Peyer's patch (tissue), 4 donors: Measurements from ENCODE around the gene UCP1. TPM values are rescaled to one million over a fixed set of nuclear protein-coding genes. Genes with fewer than 3 reads are reported as not detected.

ENCODE experiments used
- DNase-seq, 3 donors: peaks; one replicate each; pipeline ENCODE4 v3.0.0-alpha.2; 2017 to 2019
- H3K27ac ChIP-seq, 4 donors: fragments of 200-600 bp; sonication (generic); one replicate each; pipeline ENCODE4 v1.5.1; 2016 to 2019
- H3K27me3 ChIP-seq, 2 donors: fragments of 200-600 bp; sonication (generic); one replicate each; pipeline ENCODE4 v1.5.1; 2019
- H3K36me3 ChIP-seq, 3 donors: fragments of 200-600 bp; sonication (generic); one replicate each; pipeline ENCODE4 v1.5.1; 2016 to 2019
- H3K4me1 ChIP-seq, 4 donors: fragments of 200-600 bp; sonication (generic); one replicate each; pipeline ENCODE4 v1.5.1; 2016 to 2019
- H3K4me3 ChIP-seq, 4 donors: fragments of 200-600 bp; sonication (generic); 1 replicate in 3 of 4; 2 replicates in 1 of 4; pipeline ENCODE4 v1.5.1; 2016 to 2019; ENCODE audit warnings: mild to moderate bottlenecking in 1 of 4
- H3K9me3 ChIP-seq, 4 donors: fragments of 200-600 bp; sonication (generic); one replicate each; pipeline ENCODE4 v1.5.1; 2016 to 2019; ENCODE audit warnings: mild to moderate bottlenecking in 1 of 4
- POLR2A ChIP-seq, 2 donors: fragments of 450-650 bp; IDR thresholded peaks; one replicate each; pipeline ENCODE4 v1.5.1; 2017; ENCODE audit warnings: antibody characterized with exemption in 2 of 2, mild to moderate bottlenecking in 2 of 2, moderate library complexity in 2 of 2
- total RNA-seq, 4 donors: library from RNA; depleted of rRNA; stranded (reverse); fragments of >200 nt; gene quantifications; one replicate each; pipeline ENCODE4 v1.1.0, GENCODE V29; 2016
- TF ChIP-seq, protein P1 (sequence below), 6 experiments: fragments of 450-650 bp in 4 of 6; fragments of 200-600 bp in 2 of 6; sonication (generic) in 1 of 6; IDR thresholded peaks; one replicate each; pipeline ENCODE4 v1.5.1; 2017 to 2019; ENCODE audit warnings: antibody characterized with exemption in 6 of 6, mild to moderate bottlenecking in 3 of 6, moderate library complexity in 1 of 6

Gene UCP1
- total RNA-seq, 4 donors from 2014 or later, result not detected

DNA sequence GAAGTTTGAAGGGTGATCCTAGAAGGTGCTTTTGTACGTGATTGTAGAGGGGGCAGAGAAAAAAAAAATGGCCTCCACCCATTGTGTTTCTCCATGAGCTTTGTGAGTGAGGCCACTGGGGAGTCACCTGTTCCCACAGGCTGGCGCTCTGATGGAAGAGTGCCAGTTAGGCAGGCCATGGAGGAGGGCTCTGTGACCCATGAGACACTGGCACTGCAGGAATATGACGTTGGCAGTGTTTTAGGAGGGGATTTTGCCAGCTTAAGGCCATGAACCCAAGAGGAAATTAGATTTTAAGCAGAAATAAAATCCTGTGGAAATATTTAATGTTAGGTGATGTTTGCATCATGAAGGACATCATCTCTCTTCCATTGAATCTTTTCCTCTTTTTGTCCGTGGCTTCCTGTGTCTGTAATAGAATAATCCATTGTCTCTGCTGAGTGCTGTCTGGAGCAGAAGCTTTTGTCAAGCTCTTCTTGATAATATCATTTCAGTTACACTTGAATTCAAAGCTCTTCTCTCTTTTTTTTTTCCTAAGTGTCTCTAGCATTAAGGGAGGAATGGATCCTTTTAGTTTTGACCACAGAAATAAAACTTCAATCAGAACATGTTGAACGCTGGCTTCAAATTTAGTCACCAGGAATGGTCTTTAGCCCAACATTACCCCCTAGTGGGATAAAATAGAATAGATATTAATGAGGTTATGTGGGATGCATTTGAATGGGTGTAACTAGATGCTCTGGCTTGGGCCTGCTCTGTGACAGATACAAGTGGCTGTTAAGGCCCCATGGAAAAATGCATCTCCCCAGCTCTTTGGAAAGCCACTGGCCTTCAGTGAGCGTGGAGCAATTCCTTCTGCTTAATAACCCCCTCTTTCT, 41.0 kb upstream of the UCP1 start:
- Histone ChIP-seq H3K36me3 (no peaks in the 10 kb centered on the region), H3K4me3 (no peak overlapping the region), H3K27me3 (no peaks in the 10 kb centered on the region), H3K9me3 (no peaks in the 10 kb centered on the region), H3K4me1 (no peaks in the 10 kb centered on the region), H3K27ac (no peak overlapping the region)
- DNase-seq, result no peak
- no peak for TF ChIP-seq POLR2A (IDR thresholded peaks at IDR 0.05)
- TF ChIP-seq, protein P1, sequence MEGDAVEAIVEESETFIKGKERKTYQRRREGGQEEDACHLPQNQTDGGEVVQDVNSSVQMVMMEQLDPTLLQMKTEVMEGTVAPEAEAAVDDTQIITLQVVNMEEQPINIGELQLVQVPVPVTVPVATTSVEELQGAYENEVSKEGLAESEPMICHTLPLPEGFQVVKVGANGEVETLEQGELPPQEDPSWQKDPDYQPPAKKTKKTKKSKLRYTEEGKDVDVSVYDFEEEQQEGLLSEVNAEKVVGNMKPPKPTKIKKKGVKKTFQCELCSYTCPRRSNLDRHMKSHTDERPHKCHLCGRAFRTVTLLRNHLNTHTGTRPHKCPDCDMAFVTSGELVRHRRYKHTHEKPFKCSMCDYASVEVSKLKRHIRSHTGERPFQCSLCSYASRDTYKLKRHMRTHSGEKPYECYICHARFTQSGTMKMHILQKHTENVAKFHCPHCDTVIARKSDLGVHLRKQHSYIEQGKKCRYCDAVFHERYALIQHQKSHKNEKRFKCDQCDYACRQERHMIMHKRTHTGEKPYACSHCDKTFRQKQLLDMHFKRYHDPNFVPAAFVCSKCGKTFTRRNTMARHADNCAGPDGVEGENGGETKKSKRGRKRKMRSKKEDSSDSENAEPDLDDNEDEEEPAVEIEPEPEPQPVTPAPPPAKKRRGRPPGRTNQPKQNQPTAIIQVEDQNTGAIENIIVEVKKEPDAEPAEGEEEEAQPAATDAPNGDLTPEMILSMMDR (IDR thresholded peaks at IDR 0.05), result peak in 5 of 6 experiments; percentile 27 to 62 (median 61)

DNA sequence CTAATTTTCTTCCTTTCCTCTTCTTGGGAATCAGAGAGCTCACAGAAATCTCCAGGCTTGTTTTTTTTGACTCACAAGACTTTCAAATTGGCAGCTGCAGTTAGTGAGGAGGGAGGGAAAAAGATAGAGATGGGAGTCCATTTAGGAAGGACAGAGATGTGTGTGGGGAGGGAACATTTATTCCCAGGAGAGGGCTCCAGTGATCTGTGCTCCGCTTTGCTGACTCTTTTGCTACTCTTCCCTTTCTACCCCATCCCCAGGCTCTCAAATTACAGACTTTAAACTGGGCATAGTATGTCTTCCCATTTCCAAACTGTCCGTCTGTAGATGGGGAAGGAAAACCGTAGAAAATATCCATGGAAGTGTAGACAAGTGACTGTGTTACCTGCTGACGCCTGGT, 39.1 kb upstream of the UCP1 start:
- no peaks in the 10 kb centered on the region for H3K9me3 ChIP-seq

DNA sequence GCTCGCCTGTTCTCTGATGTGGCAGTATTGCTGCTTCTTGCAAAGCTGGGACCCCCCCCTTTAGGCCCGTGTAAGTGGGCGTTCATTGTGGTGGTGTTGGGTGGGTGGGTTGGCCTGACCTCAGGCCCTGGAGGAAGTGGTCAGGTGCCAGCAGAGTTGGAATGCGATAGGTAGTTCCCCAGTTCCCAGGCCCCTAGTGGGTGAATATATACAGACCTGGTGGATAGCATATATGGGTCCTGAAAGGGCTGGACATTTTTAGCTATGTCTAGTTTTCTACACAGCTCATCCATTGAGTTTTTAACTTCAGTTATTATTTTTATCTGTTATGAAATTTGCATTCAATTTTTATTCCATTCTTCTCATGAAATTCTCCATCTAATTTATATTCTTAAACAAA, 35.8 kb upstream of the UCP1 start:
- no peaks in the 10 kb centered on the region for H3K9me3 ChIP-seq
- no peaks in the 10 kb centered on the region for H3K27me3 ChIP-seq
- H3K4me1 ChIP-seq, result no peaks in the 10 kb centered on the region
- H3K36me3 ChIP-seq, result no peaks in the 10 kb centered on the region
- no peak for TF ChIP-seq POLR2A (IDR thresholded peaks at IDR 0.05)
- TF ChIP-seq, protein P1 (IDR thresholded peaks at IDR 0.05), result no peak
- no peak for DNase-seq
- no peak overlapping the region for H3K4me3 ChIP-seq
- no peak overlapping the region for H3K27ac ChIP-seq

More for the DNA sequence above, 39.1 kb upstream of the UCP1 start:
- Histone ChIP-seq H3K4me3 (no peak overlapping the region), H3K36me3 (no peaks in the 10 kb centered on the region), H3K27ac (no peak overlapping the region), H3K4me1 (no peaks in the 10 kb centered on the region), H3K27me3 (no peaks in the 10 kb centered on the region)
- TF ChIP-seq, protein P1 (IDR thresholded peaks at IDR 0.05), result no peak
- TF ChIP-seq POLR2A (IDR thresholded peaks at IDR 0.05), result no peak
- no peak for DNase-seq

GRCh38 chr4:140603286-140603685, 34.5 kb upstream of the UCP1 start:
- H3K27me3 ChIP-seq, result no peaks in the 10 kb centered on the region
- H3K27ac ChIP-seq, result no peak overlapping the region
- H3K36me3 ChIP-seq, result no peaks in the 10 kb centered on the region
- H3K4me3 ChIP-seq, result no peak overlapping the region
- no peaks in the 10 kb centered on the region for H3K4me1 ChIP-seq
- TF ChIP-seq, protein P1 (IDR thresholded peaks at IDR 0.05), result no peak
- no peak for TF ChIP-seq POLR2A (IDR thresholded peaks at IDR 0.05)
- DNase-seq, result no peak
- no peaks in the 10 kb centered on the region for H3K9me3 ChIP-seq

DNA sequence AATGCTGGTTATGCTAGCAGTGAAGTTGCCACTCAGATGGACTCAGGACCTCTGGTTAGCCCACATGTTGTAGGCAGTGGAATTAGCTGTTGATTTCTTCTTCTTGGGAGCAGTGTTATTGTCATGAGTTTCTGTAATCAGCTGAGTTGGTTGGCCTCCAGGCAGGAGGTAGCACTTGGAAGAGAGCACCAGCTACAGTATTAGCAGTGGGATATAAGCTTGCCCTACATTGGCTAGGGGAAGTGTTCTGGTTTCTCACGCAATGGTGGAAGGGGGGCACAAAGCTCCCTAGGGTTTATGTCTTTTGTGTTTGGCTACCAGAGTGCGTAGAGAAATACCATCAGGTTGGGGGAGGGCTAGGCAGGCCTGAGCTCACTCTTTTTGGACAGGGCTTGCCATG, 34.0 kb upstream of the UCP1 start:
- H3K36me3 ChIP-seq, result no peaks in the 10 kb centered on the region
- H3K4me3 ChIP-seq, result no peak overlapping the region
- TF ChIP-seq, protein P1 (IDR thresholded peaks at IDR 0.05), result no peak
- TF ChIP-seq POLR2A (IDR thresholded peaks at IDR 0.05), result no peak
- no peaks in the 10 kb centered on the region for H3K27me3 ChIP-seq
- no peaks in the 10 kb centered on the region for H3K9me3 ChIP-seq
- DNase-seq, result no peak
- H3K4me1 ChIP-seq, result no peaks in the 10 kb centered on the region
- H3K27ac ChIP-seq, result no peak overlapping the region
